NCI-H345 treated with DMSO at 0.1 percent for 48 hours (cell line): ENCODE results near the gene ARF3.
A peak's percentile ranks its signal among the peaks of the same experiment; 100 is the strongest.

Experiments
- DNase-seq: peaks from one replicate; lab custom pipeline; 2025; ENCODE audit not compliant: unreplicated experiment; lab: John Stamatoyannopoulos, UW

ARF3 gene

DNA sequence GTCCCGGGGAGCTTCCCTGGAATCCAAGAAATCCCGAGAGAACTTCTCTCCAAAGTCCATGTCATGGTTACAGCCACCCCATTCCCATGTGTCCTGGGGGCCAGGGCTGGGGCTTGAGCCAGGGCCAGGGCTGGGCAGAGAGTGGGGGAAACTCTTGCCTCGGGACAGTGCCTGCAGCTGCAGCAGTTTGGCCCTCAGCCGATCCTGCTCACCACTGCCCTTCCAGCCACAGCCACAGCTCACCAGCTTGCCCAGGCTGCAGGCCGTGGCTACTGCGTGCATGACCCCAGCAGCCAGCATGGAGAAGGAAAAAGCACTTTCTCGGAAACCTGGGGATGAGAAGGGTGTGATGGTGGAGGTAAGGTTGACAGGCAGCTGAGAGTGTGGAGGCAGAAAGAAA, 10.7 kb upstream of the ARF3 start:
- DNase-seq, result no peak

GRCh38 chr12:48966177-48966895, 9.0 kb upstream of the ARF3 start:
- no peak for DNase-seq

DNA sequence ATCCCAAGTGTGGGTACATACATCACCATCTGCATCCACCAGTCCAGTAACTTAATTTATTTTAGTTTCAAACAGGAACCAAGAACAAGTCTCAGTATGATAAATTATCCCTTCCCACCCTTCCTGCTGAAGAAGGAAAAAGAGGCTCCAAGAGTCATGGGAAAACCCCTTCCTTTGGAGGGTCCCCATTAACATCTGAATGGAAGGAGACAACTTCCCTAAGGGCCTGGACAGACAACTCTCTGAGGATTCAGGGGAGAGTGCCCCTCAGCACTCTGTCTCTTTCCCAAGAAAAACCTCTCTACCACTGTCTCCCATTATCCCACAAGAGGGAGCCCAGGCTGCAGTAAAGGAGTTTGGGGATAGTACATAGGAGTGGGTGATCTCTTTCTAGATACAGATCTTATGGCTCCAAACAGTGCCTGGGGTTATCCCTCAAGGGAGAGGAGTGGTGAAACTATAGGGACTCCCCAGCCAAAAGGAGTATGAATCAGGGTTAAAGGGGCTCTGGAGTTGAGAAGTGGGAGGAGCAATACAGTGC, 8.1 kb upstream of the ARF3 start:
- DNase-seq, result no peak

DNA sequence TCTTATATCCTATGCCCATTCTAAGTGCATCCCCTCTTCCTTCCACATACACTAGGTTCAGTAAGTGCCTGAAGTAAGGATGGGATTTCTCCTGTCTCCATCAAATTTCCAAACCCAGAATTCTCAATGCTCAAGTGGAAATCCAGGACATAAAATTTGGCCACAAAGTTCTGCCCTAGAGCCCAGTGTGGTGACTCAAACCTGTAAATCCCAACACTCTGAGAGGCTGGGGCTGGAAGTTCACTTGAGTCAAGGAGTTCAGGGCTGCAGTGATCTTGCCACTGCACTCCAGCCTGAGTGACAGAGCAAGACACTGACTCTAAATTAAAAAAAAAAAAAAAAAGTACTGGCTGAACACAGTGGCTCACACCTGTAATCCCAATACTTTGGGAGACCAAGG, 4.5 kb upstream of the ARF3 start:
- no peak for DNase-seq

GRCh38 chr12:48961331-48961730, 4.0 kb upstream of the ARF3 start:
- DNase-seq, result no peak

- DNase-seq, result no peak
Observed at GRCh38 chr12:48960834-48961233, 3.5 kb upstream of the ARF3 start.

DNA sequence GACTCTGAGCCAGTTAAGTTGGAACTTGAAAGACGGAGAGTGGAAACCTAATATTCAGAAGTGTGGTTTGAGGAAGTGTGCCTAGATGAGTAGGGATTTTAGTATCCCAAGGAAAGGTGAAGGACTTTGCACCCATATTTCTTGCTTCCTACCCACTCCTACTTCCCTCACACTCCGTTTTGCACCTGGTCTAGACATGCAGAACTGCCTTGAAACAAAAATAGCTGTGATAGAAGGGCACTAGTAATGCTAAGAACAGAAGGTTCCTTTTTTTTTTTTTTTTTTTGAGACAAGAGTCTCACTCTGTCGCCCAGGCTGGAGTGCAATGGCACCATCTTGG, 732 bp upstream of the ARF3 start:
- no peak for DNase-seq

GRCh38 chr12:48956279-48957140, 777 bp downstream of the ARF3 start:
- no peak for DNase-seq

DNA sequence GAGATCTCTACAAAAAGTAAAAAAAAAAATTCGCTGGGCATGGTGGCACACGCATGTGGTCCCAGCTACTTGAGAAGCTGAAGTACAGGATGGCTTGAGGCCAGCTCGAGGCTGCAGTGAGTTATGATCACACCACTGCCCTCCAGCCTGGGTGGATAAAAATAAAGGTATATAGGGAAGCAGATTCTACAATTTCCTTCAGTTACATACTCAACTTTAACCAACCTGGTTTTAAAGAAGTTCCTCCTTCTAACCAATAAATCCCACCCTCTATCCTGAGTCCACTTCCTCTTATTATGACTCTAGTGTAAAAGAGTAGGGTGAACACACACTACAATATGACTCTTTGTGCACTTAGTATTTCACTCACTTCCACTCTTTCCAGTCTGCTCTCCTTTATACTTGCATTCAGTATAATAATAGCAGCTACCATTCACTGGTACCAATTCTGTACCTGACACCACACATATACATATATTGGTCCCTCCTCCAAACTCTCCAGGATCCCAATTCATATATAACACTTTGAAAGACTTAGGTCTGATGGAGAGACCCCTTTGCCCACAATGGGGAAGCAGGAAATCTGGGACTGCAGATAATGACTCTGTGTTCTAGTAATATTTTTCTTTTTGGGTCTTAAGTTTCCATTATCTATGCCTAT, 2.3 kb downstream of the ARF3 start:
- DNase-seq, result no peak

DNA sequence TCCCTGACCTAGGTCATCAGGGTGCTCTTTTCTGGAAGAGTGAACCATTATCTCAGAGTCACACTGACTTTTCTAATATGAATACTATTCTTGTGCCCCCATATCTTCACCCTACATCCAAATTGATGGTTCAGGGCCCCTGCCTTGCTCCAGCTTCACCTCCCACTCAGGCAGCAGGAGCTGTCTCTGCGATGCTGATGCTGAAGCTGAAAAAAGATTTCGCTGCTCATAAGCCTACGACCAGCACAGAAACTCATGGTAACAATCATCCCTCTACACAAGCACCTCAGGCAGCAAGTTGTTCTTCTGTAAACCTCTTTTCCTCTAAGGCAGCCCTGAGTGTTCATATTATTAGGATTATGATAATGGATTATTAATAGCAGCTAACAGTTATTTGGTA, 3.2 kb downstream of the ARF3 start:
- no peak for DNase-seq

GRCh38 chr12:48952691-48953090, 4.6 kb downstream of the ARF3 start:
- DNase-seq, result no peak

DNA sequence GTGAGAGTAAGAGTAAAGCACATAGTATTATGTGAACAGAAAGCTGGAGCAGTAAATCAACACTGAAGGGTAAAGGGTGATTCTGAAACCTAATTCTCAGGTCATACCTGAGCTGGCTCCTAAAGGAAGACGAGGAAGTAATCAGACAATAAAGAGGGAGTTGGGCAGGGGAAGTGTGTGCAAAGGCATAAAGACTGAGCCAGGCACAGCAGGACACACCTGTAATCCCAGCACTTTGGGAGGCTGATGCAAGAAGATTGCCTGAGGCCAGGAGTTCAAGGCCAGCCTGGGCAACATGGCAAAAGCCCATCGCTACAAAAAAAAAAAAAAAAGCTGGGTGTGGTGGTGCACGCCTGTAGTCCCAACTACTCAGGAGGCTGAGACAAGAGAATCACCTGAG, 9.6 kb downstream of the ARF3 start:
- DNase-seq, result no peak

DNA sequence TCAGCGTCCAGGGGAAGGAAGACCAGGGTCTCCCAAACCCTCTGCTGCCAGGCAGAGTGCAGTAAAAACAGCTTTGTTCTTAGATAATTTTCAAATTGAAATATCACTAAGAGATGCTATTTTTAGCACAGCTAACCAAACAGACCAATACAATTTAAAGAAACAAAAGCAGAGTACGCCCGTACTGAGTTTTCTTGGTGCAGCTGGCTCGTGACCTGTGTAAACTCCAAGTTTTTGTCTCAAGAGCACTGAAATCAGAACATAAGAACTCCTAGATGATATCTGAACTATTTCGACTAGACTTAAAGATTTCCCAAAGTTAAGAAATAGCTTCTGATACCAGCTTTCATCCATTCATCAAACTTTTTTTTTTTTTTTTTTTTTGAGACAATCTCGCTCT, 10.3 kb downstream of the ARF3 start:
- no peak for DNase-seq

DNA sequence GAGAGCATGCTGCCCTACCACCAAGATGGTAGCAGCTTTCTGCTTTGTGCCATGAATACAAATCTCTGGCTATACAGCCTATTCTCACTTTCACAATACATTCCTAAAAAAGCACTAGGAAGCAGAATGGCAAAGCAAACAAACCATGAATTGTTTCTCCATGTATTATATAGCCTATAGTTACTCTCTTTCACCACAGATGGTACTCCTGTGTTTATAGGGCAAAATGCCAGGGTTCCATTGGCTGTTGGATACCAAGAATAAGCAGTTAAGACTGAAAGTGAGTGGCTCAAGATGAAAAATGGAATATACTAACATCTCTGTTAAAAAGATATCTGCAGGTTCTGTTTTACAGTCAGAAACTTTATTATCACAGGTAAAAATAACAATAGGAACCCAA, 11.1 kb downstream of the ARF3 start:
- DNase-seq, result peak; percentile 2

DNA sequence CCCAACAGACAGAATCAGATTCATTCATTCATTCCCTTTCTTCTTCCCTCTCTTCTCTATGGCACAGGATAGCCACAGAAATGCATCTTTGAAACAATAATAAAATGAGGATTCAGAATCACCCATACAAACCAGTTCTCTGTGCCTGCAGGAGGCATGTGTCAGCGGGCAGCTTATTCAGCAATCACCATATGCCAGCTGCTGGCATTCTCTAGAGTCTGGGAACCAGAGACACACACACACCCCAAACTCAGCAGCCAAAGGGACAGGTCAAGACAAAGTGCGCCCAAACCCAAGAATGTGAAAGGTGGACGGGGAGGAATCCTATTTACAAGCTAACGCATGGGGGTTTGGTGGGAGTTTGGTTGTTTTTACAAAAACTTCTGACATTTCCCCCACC, 14.1 kb downstream of the ARF3 start:
- no peak for DNase-seq

- DNase-seq, result no peak
Observed at GRCh38 chr12:48940181-48940580, 17.1 kb downstream of the ARF3 start.

DNA sequence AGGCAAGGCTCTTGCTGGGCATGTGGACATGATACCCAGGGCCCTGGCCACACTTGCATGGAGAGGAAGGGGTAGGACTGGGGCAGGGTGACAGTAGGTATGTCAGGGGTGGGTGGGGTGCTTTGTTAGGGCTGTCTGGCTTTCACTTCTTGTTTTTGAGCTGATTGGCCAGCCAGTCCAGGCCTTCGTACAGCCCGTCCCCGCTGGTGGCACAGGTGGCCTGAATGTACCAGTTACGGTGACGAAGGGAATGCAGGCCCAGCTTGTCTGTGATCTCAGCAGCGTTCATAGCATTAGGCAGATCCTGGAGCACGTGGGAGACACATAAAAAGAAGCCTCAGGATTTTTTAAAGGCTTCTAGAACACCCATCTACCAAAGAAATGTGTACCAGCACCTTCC, 18.5 kb downstream of the ARF3 start:
- no peak for DNase-seq

GRCh38 chr12:48937170-48937569, 20.1 kb downstream of the ARF3 start:
- no peak for DNase-seq

DNA sequence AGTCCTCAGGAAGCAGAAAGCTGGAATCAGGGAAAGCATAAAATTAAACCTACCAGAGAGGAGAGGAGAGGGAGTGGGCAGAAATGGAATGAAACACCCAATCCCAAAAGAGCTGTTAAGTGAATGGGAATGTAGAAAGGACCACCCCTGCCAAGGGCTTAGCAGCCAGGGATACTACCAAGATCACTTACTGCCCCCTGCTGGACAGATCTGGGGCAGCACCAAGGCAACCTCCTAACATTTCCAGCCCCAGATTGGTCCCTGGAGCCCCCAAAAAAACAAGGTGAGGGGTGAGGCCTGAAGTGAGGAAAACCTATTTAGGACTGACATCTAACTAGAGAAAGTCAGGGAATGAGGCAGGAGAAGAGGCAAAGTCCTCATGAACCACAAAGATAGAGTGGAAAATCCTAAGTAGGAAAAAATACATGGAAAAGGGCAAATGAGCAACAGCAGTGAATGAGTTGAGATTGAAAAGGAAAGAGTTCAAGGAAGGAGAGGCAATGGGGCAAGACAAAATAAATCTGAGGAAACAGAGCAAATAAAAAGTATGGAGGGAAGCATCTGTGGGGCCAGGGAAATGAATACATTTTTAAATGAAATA, 20.8 kb downstream of the ARF3 start:
- no peak for DNase-seq

DNA sequence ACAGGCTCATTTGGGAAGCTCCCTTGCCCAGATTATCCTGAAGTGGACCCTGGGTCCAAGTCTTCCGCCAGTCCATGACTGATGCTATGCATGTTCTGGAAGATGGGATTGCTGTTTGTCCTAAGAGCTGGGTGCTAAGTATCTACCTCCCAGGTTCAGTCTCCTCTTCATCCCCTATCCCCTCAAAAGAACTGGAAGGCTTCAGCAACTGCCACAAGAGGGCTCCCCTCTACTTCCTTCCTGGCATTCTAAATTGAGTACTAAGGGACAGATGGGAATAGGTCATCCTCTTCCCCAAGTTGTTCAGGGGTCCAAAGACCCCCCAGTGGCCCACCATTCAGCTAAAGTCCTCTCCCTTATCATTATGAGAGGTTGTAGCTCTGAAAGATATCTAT, 23.0 kb downstream of the ARF3 start:
- no peak for DNase-seq

- DNase-seq, result no peak
Observed at GRCh38 chr12:48933664-48934311, 23.5 kb downstream of the ARF3 start.
